Psoas muscle (tissue), 8 donors: Measurements from ENCODE around the gene SCAMP5. TPM values are rescaled to one million over a fixed set of nuclear protein-coding genes. Genes with fewer than 3 reads are reported as not detected.
A peak's percentile ranks its signal among the peaks of the same experiment; 100 is the strongest.

Source experiments
- ATAC-seq, 4 donors: fragments of 200-7000 bp; cut with Tn5 transposase; one replicate each; pipeline ENCODE4 v1.9.1; 2020; ENCODE audit warnings: moderate library complexity in 3 of 4, mild to moderate bottlenecking in 2 of 4
- DNase-seq, 2 donors: peaks; one replicate each; pipeline ENCODE4 v3.0.0-alpha.2; 2020
- H3K27ac ChIP-seq: fragments of 200-600 bp; one replicate; pipeline ENCODE4 v1.8.0; 2022
- H3K27me3 ChIP-seq, 3 donors: fragments of 200-600 bp in 1 of 3; one replicate each; pipeline versions ENCODE4 v1.6.1 to v1.8.0; 2013 to 2022; ENCODE audit warnings: low read length in 2 of 3, mild to moderate bottlenecking in 2 of 3, moderate library complexity in 1 of 3; ENCODE audit not compliant: insufficient read depth in 3 of 3
- H3K36me3 ChIP-seq, 2 donors: fragments of 200-600 bp in 1 of 2; one replicate each; pipeline versions ENCODE4 v1.6.1 to v1.8.0; 2013 to 2022; ENCODE audit warnings: low read depth in 1 of 2, mild to moderate bottlenecking in 1 of 2, moderate library complexity in 1 of 2; ENCODE audit not compliant: insufficient read depth in 1 of 2
- H3K4me1 ChIP-seq: fragments of 200-600 bp; one replicate; pipeline ENCODE4 v1.8.0; 2022
- H3K4me3 ChIP-seq: fragments of 200-600 bp; one replicate; pipeline ENCODE4 v1.8.0; 2022; ENCODE audit warnings: mild to moderate bottlenecking
- H3K9me3 ChIP-seq: fragments of 200-600 bp; one replicate; pipeline ENCODE4 v1.8.0; 2022
- CTCF ChIP-seq: fragments of 200-600 bp; IDR thresholded peaks from one replicate; pipeline ENCODE4 v1.8.0; 2022; ENCODE audit warnings: antibody characterized with exemption
- WGBS, 3 donors: extraction: QIAGEN DNeasy Blood & Tissue Kit; methylation state at CpG; one replicate each; pipeline versions ENCODE4 v1.1.6 to v1.1.7; 2013; 5-methylcytosine and 5-hydroxymethylcytosine counted together
- intact Hi-C, 2 donors: fragments of 100-400 bp; cut with DNase I; formaldehyde crosslinking; loops; one replicate each; pipeline versions ENCODE4 v1.11.0 to v1.14.2; 2022
- polyA plus RNA-seq, 3 donors: library from polyadenylated mRNA; stranded (reverse); fragments of 200-250 nt; gene quantifications; one replicate each; pipeline ENCODE4 v1.2.3, GENCODE V29; 2013
- total RNA-seq, 4 donors: library from RNA; stranded (reverse); fragmentation: NEBNext Ultra II Directional in 2 of 4; extraction: Animal tissue kit (Norgen Biotek cat#: 25700) in 2 of 4; gene quantifications; one replicate each; pipeline versions ENCODE4 v1.2.1 to v1.2.4, GENCODE V29; 2021 to 2023
- donor health status: healthy with polysubstance abuse.
- donor health status: DM: no; HTN: no; CAD: no; lungs with moderate emphysema.
- donor health status: Bipolar disorder and iron deficiency.
- donor health status: healthy.
- donor health status: DM: yes; HTN: yes; CAD: no.
- donor health status: DM: no; HTN: no; CAD: no.
- donor health status: DM: no; HTN: no; CAD: no.
- donor health status: DM: yes; HTN: yes; CAD: no.

Gene SCAMP5
- total and polyA plus RNA-seq, 7 donors, result 0.03 to 6.3 (median 0.60) TPM; not detected in 1

GRCh38 chr15:75061272-75061671, 65.9 kb downstream of the SCAMP5 start:
- TF ChIP-seq CTCF, result no peak
- H3K27me3 ChIP-seq, result no peaks in the 10 kb centered on the region
- peaks cover 4% of the 10 kb centered on the region for H3K4me1 ChIP-seq
- H3K9me3 ChIP-seq, result no peaks in the 10 kb centered on the region
- H3K36me3 ChIP-seq, result peaks cover 0 to 3% of the 10 kb centered on the region in 2 donors
- DNase-seq (no peak), ATAC-seq (no peak)
- H3K27ac ChIP-seq, result no peak overlapping the region
- intact Hi-C loops, result loop anchor here in 1 of 2 donors (5.0 kb wide), 1 partner anchor 51 kb away; no protein-coding TSS in a partner anchor
- no peak overlapping the region for H3K4me3 ChIP-seq

GRCh38 chr15:75062706-75063105, 67.3 kb downstream of the SCAMP5 start:
- no peaks in the 10 kb centered on the region for H3K27me3 ChIP-seq
- peaks cover 4% of the 10 kb centered on the region for H3K4me1 ChIP-seq
- no peak overlapping the region for H3K4me3 ChIP-seq
- intact Hi-C loops, result loop anchor here in 1 of 2 donors (5.0 kb wide), 1 partner anchor 50 kb away; no protein-coding TSS in a partner anchor
- DNase-seq, result no peak
- H3K36me3 ChIP-seq, result peaks cover 0 to 3% of the 10 kb centered on the region in 2 donors
- ATAC-seq, result peak in 1 of 4 donors; percentile 27
- WGBS, 3 donors, result 57 to 64% (median 63%) methylated on average over 3 of the region's 3 CpGs
- no peak for TF ChIP-seq CTCF
- no peak overlapping the region for H3K27ac ChIP-seq
- H3K9me3 ChIP-seq, result no peaks in the 10 kb centered on the region

- Histone ChIP-seq H3K27ac (no peak overlapping the region), H3K27me3 (no peaks in the 10 kb centered on the region), H3K9me3 (no peaks in the 10 kb centered on the region), H3K36me3 (peaks cover 0 to 3% of the 10 kb centered on the region in 2 donors), H3K4me3 (no peak overlapping the region), H3K4me1 (peaks cover 4% of the 10 kb centered on the region)
- WGBS, 3 donors, result 66 to 72% (median 69%) methylated on average over 4 of the region's 4 CpGs
- DNase-seq, result no peak
- intact Hi-C loops, result loop anchor here in 1 of 2 donors (5.0 kb wide), 1 partner anchor 49 kb away; no protein-coding TSS in a partner anchor
- TF ChIP-seq CTCF, result no peak
- no peak for ATAC-seq
Observed at GRCh38 chr15:75063338-75063737, 68.0 kb downstream of the SCAMP5 start.

DNA sequence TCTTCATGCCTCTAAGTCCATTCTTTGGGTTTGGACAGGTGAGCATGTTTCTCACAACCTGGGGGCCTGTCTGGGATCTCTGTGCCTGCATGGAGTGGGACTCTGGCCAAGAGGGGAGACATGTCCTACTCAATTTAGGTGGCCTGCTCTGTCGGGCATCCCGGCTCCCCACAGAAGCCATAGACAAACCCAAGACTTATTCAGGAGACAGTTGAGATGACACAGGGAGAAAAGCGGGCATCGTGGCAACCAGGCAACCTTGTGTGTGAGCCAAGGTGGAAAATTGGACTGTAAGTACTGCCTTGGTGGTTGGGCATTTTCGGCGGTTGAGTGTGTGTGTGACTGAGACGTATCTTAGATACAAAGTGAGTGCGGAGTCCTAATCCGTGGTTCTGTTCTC, 68.5 kb downstream of the SCAMP5 start:
- peaks cover 4% of the 10 kb centered on the region for H3K4me1 ChIP-seq
- H3K9me3 ChIP-seq, result no peaks in the 10 kb centered on the region
- WGBS, 3 donors, result 77 to 83% (median 77%) methylated on average over 9 of the region's 9 CpGs
- DNase-seq, result no peak
- no peak overlapping the region for H3K27ac ChIP-seq
- intact Hi-C loops, result loop anchor here in 1 of 2 donors (5.0 kb wide), 1 partner anchor 48 kb away; no protein-coding TSS in a partner anchor
- ATAC-seq, result no peak
- TF ChIP-seq CTCF, result no peak
- H3K36me3 ChIP-seq, result peaks cover 0 to 3% of the 10 kb centered on the region in 2 donors
- no peaks in the 10 kb centered on the region for H3K27me3 ChIP-seq
- no peak overlapping the region for H3K4me3 ChIP-seq

- no peak for ATAC-seq
- Histone ChIP-seq H3K4me1 (peaks cover 4% of the 10 kb centered on the region), H3K27ac (no peak overlapping the region), H3K27me3 (no peaks in the 10 kb centered on the region), H3K4me3 (no peak overlapping the region), H3K36me3 (no peaks in the 10 kb centered on the region), H3K9me3 (no peaks in the 10 kb centered on the region)
- no peak for TF ChIP-seq CTCF
- DNase-seq, result no peak
- 34 to 49% (median 36%) methylated on average over 2 of the region's 2 CpGs for WGBS, 3 donors
- intact Hi-C loops, result loop anchor here in 1 of 2 donors (5.0 kb wide), 1 partner anchor 47 kb away; no protein-coding TSS in a partner anchor
Observed at GRCh38 chr15:75064846-75065245, 69.5 kb downstream of the SCAMP5 start.
